NCI-H1105 treated with DMSO at 0.1 percent for 48 hours (cell line): ENCODE results near the gene LEFTY1.

Experiments used
- DNase-seq: peaks from one replicate; lab custom pipeline; 2025; lab: John Stamatoyannopoulos, UW

Gene LEFTY1

GRCh38 chr1:225915538-225915991 is 26.6 kb upstream of the LEFTY1 start:
- peak; percentile 17 for DNase-seq

DNA sequence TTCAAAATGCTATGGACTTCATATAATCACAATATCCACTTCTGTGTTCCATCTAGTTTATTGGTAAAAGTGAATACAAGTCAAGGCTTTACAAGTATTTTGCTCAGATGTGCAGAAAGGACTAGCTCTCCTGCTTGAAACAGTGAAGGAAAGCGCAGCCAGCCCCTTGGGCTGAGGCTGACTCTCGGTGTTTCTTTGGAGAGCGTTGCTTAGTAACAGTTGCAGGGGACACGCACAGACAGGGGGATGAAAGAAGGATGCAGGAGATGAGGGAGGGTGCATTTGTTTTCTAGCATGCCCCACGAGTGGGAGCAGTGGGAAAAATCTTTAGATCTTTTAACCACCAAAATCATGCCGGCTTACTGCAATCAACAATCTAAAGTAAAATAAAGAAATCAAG is 26.0 kb upstream of the LEFTY1 start:
- no peak for DNase-seq

- no peak for DNase-seq
These were observed 25.4 kb upstream of the LEFTY1 start for GRCh38 chr1:225914391-225914790.

- DNase-seq: no peak
These were observed 22.5 kb upstream of the LEFTY1 start for GRCh38 chr1:225911191-225912130.

- no peak for DNase-seq
These were observed 20.5 kb upstream of the LEFTY1 start for GRCh38 chr1:225909477-225909876.

DNA sequence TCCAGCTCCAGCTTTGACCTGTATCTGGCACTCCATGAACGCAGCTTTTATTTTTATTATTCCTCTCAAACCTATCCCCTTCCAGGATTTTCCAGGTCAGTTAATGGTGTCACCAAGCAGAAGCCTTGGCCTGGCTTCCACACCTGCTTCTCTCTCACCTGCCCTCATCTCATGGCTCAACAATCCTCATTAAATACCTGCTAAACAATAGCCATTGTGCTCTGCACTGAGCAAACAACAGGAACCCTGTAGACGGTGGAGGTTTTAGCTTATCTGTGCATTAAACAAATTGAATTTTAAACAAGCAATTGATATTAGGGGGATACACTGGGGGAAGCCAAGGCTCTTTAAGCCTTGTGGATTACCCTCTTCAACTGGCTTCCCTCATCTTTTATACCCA is 19.8 kb upstream of the LEFTY1 start:
- DNase-seq: peak; percentile 62

DNA sequence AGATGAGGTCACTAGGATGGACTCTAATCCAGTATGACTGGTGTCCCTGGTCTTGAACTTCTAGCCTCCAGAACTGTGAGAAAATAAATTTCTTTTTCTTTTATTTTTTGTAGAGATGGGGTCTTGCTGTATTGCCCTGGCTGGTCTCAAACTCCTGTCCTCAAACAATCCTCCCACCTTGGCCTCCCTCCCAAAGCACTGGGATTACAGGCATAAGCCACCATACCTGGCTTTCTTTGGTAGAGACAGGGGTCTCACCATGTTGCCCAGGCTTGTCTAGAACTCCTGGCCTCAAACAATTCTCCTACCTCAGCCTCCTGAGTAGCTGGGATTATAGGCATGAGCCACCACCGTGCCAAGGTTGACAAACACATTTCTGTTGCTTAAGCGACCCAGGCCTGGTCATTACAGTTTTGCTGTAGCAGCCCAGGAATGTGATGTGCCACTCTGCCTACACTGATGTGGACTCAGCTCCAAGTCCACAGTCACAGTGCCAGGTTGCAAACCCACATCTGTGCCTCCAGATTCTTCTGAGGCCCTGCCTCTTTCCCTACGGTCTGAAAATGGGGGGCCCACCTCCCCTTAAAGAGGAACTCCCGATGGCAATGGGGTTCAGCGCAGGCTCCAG is 19.2 kb upstream of the LEFTY1 start:
- no peak for DNase-seq

GRCh38 chr1:225907341-225907740 is 18.4 kb upstream of the LEFTY1 start:
- no peak for DNase-seq

- DNase-seq: no peak
These were observed 17.5 kb upstream of the LEFTY1 start for GRCh38 chr1:225906467-225906866.

DNA sequence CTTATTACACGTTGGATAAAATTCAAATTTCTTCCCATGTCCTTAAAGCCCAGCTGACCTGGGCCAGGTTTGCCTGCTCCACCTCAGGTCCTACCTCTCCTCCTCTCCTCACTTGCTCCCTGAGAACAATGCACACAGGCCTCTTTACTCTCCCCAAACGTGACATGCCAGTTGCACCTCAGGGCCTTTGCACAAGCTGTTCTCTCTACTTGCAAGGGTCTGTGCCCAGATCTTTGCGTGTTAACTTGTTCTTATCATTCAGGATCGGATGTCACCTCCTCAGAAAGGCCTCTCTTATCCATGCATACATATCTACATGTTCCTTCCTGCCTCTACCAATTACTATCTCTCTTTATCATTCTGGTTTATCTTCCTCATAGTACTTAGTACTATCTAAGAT is 14.7 kb upstream of the LEFTY1 start:
- DNase-seq: no peak

DNA sequence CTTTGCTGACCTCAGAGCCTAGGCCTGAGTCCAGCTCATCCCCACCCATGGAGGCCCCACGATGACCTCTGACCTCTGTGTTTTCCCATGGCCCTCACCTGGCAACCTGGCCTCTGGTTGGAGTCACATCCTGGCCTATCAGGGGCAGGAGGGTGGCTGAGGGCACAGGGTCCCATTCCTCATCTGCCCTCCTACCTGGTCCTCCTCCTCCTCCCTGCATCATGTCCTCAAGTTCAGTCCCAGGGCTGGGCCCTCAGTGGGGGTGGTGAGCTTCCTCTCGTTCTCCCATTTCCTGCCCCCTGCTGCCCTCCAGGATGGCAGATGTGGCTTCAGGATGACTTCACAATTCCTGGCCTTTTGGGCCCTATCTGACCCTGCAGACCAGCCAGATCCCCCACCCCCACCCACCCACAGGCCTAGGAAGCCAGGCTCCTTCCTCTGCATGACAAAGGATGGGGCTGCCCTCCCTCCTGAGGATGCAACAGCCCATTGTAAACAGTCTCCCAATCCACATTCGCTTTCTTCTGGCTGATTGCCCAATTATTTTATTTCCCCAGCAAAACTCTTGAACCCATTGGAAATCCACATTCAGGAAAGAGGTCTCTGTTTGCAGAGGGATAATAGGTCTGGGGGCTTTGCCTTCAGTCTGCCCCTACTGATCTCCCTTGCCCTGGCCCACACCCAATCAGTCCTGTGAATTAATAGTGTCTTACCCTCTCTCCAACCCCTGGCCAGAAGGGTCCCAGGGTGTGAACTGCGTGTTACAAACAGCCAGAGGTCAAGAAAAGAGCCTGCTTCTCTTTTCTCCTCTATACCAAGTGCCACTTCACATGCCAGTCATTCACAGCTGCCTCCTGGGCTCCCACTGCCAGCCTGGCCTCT is 10.3 kb upstream of the LEFTY1 start:
- DNase-seq: no peak

- no peak for DNase-seq
These were observed 8.9 kb upstream of the LEFTY1 start for GRCh38 chr1:225897595-225898514.

DNA sequence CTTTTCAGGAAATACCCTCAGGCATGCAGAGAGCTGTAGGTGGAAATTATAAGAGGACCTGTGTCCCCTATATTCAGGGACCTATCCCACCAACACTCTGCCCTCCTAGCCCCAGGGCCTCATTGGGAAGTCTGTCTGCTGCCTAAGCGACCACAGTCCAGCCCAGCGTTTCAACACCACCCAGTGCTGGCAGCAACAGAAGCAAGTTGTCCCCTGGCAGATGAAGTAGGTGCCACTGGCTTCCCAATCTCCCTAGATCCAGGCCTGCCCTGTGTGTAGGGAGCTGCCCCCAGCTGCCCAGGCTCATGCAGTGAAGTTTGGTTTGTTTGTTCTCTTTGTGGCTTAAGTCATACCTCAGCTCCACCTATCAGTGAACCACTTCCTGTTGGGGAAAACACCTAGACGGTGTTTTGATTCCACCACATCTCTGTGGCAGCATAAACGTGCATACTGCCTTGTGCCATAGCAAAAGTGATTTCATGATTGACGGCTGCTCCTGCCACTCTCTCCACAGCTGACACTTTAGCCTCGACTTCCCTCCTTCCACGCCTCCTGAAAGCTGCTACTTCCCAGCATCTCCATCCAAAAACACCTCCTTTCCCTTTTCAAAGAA is 8.1 kb upstream of the LEFTY1 start:
- no peak for DNase-seq

GRCh38 chr1:225896494-225896893 is 7.5 kb upstream of the LEFTY1 start:
- DNase-seq: no peak

GRCh38 chr1:225892307-225892706 is 3.4 kb upstream of the LEFTY1 start:
- no peak for DNase-seq

DNA sequence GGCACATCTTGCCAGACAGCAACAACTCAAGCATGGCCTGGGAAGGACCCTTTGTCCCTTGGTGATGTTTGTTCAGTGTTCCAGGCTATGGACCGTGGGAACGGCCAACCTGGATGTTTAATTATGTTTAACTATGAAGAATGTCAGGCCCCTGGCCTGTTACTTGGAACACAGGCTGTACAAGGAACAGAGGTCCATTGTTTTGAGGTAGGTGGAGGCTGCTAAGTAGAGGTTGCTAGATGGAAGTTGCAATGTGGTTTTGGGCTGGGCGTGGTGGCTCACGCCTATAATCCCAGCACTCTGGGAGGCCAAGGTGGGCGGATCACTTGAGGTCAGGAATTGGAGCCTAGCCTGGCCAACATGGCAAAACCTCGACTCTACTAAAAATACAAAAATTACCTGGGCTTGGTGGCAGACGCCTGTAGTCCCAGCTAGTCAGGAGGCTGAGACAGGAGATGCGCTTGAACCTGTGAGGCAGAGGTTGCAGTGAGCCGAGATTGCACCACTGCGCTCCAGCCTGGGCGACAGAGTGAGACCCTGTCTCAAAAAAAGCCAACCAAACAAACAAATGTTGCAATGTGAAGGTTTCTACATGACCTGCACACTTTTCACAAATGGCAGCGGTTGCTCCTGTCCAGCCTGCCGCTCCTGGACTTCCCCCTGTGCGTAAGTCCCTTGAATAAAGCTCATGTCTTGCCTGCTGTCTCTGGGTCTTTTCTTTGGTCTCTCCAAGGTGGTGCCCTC is 2.5 kb upstream of the LEFTY1 start:
- no peak for DNase-seq

- no peak for DNase-seq
These were observed 1.6 kb upstream of the LEFTY1 start for GRCh38 chr1:225890346-225891228.

DNA sequence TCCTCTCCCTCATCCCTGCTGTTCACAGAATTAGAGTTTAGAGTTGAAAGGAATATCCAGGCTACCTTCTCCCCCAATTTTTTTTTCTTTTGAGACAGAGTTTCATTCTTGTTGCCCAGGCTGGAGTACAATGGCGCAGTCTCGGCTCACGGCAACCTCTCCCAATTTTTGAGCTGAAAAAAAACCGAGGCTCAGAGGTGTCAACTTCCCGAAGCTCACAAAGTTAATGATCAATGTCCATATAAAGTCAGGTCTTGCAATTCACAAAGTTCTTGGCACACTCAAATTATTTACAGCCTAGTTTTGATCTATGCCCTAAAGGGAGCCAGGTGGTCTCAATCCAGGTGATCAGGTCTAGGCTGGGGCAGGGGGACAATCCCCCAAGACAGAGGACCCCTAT is 797 bp upstream of the LEFTY1 start:
- no peak for DNase-seq

GRCh38 chr1:225888289-225888897 is 553 bp downstream of the LEFTY1 start:
- DNase-seq: no peak
